Neutrophil (primary cell): Measurements from ENCODE around the gene REEP3.

Experiments used
- H3K27ac ChIP-seq: fragments of 200-600 bp; sonication (generic); 2 replicates; pipeline ENCODE4 v1.5.1; 2016; ENCODE audit warnings: mild to moderate bottlenecking, moderate library complexity
- H3K27me3 ChIP-seq: fragments of 200-600 bp; sonication (generic); 2 replicates; pipeline ENCODE4 v1.6.0; 2016; ENCODE audit warnings: mild to moderate bottlenecking
- H3K36me3 ChIP-seq: fragments of 200-600 bp; sonication (generic); 2 replicates; pipeline ENCODE4 v1.5.1; 2017
- H3K4me1 ChIP-seq, 2 experiments: fragments of 200-600 bp in 1 of 2; sonication (generic) in 1 of 2; 1 replicate in 1 of 2; 2 replicates in 1 of 2; pipeline versions ENCODE4 v1.5.1 to v1.6.1; 2013 to 2016; ENCODE audit warnings: low read depth in 1 of 2, low read length in 1 of 2, mild to moderate bottlenecking in 1 of 2, moderate library complexity in 1 of 2; ENCODE audit not compliant: control insufficient read depth in 1 of 2, insufficient read depth in 1 of 2
- H3K4me3 ChIP-seq, 2 experiments: fragments of 200-600 bp in 1 of 2; sonication (generic) in 1 of 2; 1 replicate in 1 of 2; 2 replicates in 1 of 2; pipeline ENCODE4 v1.5.1; 2013 to 2016; ENCODE audit warnings: low read depth in 1 of 2, low read length in 1 of 2, mild to moderate bottlenecking in 1 of 2, moderate library complexity in 1 of 2
- H3K9me3 ChIP-seq: fragments of 200-600 bp; sonication (generic); 2 replicates; pipeline ENCODE4 v1.5.1; 2016
- TF ChIP-seq, protein P1 (sequence below): fragments of 200-600 bp; sonication (generic); IDR thresholded peaks from 2 replicates; pipeline ENCODE4 v1.5.1; 2016; ENCODE audit warnings: antibody characterized with exemption

Gene REEP3

GRCh38 chr10:63542835-63543575 lies 21.8 kb downstream of the REEP3 start:
- Histone ChIP-seq H3K4me1 (no peaks in the 10 kb centered on the region), H3K27ac (no peak overlapping the region)

GRCh38 chr10:63543576-63543962 lies 22.4 kb downstream of the REEP3 start:
- no peak overlapping the region for H3K27ac ChIP-seq
- TF ChIP-seq, protein P1, sequence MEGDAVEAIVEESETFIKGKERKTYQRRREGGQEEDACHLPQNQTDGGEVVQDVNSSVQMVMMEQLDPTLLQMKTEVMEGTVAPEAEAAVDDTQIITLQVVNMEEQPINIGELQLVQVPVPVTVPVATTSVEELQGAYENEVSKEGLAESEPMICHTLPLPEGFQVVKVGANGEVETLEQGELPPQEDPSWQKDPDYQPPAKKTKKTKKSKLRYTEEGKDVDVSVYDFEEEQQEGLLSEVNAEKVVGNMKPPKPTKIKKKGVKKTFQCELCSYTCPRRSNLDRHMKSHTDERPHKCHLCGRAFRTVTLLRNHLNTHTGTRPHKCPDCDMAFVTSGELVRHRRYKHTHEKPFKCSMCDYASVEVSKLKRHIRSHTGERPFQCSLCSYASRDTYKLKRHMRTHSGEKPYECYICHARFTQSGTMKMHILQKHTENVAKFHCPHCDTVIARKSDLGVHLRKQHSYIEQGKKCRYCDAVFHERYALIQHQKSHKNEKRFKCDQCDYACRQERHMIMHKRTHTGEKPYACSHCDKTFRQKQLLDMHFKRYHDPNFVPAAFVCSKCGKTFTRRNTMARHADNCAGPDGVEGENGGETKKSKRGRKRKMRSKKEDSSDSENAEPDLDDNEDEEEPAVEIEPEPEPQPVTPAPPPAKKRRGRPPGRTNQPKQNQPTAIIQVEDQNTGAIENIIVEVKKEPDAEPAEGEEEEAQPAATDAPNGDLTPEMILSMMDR, result no peak
- H3K9me3 ChIP-seq, result no peaks in the 10 kb centered on the region
- H3K36me3 ChIP-seq, result no peaks in the 10 kb centered on the region
- no peaks in the 10 kb centered on the region for H3K4me1 ChIP-seq
- no peaks in the 10 kb centered on the region for H3K27me3 ChIP-seq
- no peak overlapping the region for H3K4me3 ChIP-seq

More at GRCh38 chr10:63542835-63543575, 21.8 kb downstream of the REEP3 start:
- H3K9me3 ChIP-seq, result no peaks in the 10 kb centered on the region
- H3K4me3 ChIP-seq, result no peak overlapping the region
- TF ChIP-seq, protein P1, result no peak
- no peaks in the 10 kb centered on the region for H3K36me3 ChIP-seq
- H3K27me3 ChIP-seq, result no peaks in the 10 kb centered on the region

- H3K4me1 ChIP-seq, result no peaks in the 10 kb centered on the region
- no peaks in the 10 kb centered on the region for H3K36me3 ChIP-seq
- no peak overlapping the region for H3K4me3 ChIP-seq
- H3K27me3 ChIP-seq, result no peaks in the 10 kb centered on the region
- H3K9me3 ChIP-seq, result no peaks in the 10 kb centered on the region
- TF ChIP-seq, protein P1, result no peak
- H3K27ac ChIP-seq, result no peak overlapping the region
These were observed 23.2 kb downstream of the REEP3 start for GRCh38 chr10:63544418-63544817.

DNA sequence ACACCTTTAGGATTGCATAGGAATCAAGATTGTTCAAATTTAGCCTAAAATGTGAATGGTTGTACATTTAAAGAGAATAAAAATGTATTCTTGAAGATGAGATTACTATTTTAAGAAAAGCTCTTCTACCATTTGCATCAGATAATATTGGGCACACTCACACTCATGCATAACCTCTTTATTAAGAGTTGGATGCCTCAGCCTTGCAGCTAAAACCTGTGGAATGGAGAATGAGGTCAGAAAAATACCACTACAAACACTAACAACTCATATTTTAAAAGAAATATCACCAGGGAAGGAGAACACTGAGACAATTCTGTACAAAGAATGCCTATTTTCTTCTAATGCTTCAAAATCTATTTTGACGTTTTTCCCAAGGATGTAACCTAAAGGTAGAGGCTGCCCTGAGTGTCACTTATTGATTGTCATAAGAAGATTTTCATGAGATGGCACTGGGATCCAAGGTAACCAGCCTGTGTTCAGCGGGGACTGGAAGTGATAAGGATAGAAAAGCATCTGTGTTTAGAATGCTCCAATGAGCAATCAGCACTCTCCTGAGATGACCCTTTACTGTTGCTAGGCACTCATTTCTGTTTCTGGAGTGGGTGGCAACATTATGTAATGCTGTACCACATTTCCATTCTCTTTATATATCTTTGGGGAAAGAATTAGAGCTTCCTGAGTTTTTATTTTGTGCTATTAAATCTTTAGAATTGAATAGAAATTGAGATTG lies 26.6 kb downstream of the REEP3 start:
- no peaks in the 10 kb centered on the region for H3K4me1 ChIP-seq
- H3K27ac ChIP-seq, result no peak overlapping the region
- no peaks in the 10 kb centered on the region for H3K36me3 ChIP-seq
- H3K27me3 ChIP-seq, result no peaks in the 10 kb centered on the region
- no peak overlapping the region for H3K4me3 ChIP-seq
- no peaks in the 10 kb centered on the region for H3K9me3 ChIP-seq
- TF ChIP-seq, protein P1, result no peak

GRCh38 chr10:63548860-63549259 lies 27.7 kb downstream of the REEP3 start:
- Histone ChIP-seq H3K27ac (no peak overlapping the region), H3K4me1 (no peaks in the 10 kb centered on the region), H3K36me3 (no peaks in the 10 kb centered on the region), H3K4me3 (no peak overlapping the region), H3K9me3 (no peaks in the 10 kb centered on the region), H3K27me3 (no peaks in the 10 kb centered on the region)
- TF ChIP-seq, protein P1, result no peak
